Esophagus muscularis mucosa (tissue), 4 donors: Measurements from ENCODE around the gene HAPLN1.

Experiments used
- CTCF ChIP-seq, 3 experiments: fragments of 200-600 bp in 2 of 3; fragments of 450-650 bp in 1 of 3; sonication (generic) in 2 of 3; IDR thresholded peaks; one replicate each; pipeline ENCODE4 v1.5.1; 2017 to 2019; ENCODE audit warnings: antibody characterized with exemption in 3 of 3, mild to moderate bottlenecking in 2 of 3, moderate library complexity in 1 of 3
- EP300 ChIP-seq: sonication (generic); formaldehyde crosslinking; IDR thresholded peaks from one replicate; pipeline ENCODE4 v1.6.1; 2017; ENCODE audit warnings: antibody characterized with exemption
- POLR2A ChIP-seq: fragments of 450-650 bp; IDR thresholded peaks from one replicate; pipeline ENCODE4 v1.6.1; 2017; ENCODE audit warnings: antibody characterized with exemption, moderate library complexity, mild to moderate bottlenecking, low read depth
- POLR2AphosphoS5 ChIP-seq, 2 donors: sonication (generic); formaldehyde crosslinking; IDR thresholded peaks; one replicate each; pipeline ENCODE4 v1.6.1; 2017; ENCODE audit warnings: antibody characterized with exemption in 2 of 2

DNA sequence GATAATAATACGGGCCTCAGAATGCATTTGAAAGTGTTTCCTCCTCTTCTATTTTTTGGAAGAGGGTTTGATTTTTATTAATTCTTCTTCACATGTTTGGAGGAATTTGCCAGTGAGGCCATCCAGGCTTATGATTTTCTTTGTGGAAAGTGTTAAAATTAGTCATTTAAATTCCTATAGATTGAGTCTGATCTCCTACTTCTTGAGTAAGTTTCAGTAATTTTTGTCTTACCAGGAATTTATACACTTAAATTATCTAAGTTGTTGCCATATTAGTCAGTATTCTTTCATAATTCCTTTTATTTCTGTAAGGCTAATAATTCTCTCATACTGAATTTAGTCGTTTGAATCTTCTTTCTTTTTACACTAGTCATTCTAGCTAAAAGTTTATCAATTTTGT lies 25.2 kb upstream of the HAPLN1 start:
- TF ChIP-seq POLR2AphosphoS5 (IDR thresholded peaks at IDR 0.05) = no peak
- no peak for TF ChIP-seq POLR2A
- no peak for TF ChIP-seq CTCF (IDR thresholded peaks at IDR 0.05)
- TF ChIP-seq EP300 = no peak
